Measurements from ENCODE around the gene EYA2.

GRCh38 chr20:47011984-47012383 is 117.3 kb downstream of the EYA2 start:
- TF ChIP-seq, protein P1, sequence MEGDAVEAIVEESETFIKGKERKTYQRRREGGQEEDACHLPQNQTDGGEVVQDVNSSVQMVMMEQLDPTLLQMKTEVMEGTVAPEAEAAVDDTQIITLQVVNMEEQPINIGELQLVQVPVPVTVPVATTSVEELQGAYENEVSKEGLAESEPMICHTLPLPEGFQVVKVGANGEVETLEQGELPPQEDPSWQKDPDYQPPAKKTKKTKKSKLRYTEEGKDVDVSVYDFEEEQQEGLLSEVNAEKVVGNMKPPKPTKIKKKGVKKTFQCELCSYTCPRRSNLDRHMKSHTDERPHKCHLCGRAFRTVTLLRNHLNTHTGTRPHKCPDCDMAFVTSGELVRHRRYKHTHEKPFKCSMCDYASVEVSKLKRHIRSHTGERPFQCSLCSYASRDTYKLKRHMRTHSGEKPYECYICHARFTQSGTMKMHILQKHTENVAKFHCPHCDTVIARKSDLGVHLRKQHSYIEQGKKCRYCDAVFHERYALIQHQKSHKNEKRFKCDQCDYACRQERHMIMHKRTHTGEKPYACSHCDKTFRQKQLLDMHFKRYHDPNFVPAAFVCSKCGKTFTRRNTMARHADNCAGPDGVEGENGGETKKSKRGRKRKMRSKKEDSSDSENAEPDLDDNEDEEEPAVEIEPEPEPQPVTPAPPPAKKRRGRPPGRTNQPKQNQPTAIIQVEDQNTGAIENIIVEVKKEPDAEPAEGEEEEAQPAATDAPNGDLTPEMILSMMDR (IDR thresholded peaks at IDR 0.05; ENCODE audit: low read depth, low read length) = no peak
- TF ChIP-seq MAX (IDR thresholded peaks at IDR 0.05; ENCODE audit: low read depth, low read length) = no peak

All from NB4 (cell line).